RWPE2 (cell line): Measurements from ENCODE around the gene SMAD3.

Experiments
- ATAC-seq: fragments of 200-7000 bp; cut with Tn5 transposase; 3 replicates; pipeline ENCODE4 v1.9.1; 2021; ENCODE audit warnings: low read depth
- DNase-seq: peaks from one replicate; pipeline ENCODE4 v3.0.0-alpha.2; 2020; ENCODE audit warnings: low spot score
- H3K27ac ChIP-seq: fragments of 450-650 bp; 2 replicates; pipeline ENCODE4 v1.5.1; 2017; ENCODE audit warnings: mild to moderate bottlenecking; ENCODE audit not compliant: poor library complexity, severe bottlenecking
- H3K27me3 ChIP-seq: fragments of 250-450 bp; sonication (Bioruptor Pico); 2 replicates; pipeline ENCODE4 v1.5.1; 2021; ENCODE audit warnings: mild to moderate bottlenecking, moderate library complexity; ENCODE audit not compliant: insufficient read depth, poor library complexity, severe bottlenecking
- H3K36me3 ChIP-seq: fragments of 250-450 bp; sonication (Bioruptor Pico); 2 replicates; pipeline ENCODE4 v1.5.1; 2020; ENCODE audit warnings: low read depth, mild to moderate bottlenecking, moderate library complexity
- H3K4me1 ChIP-seq: fragments of 250-450 bp; sonication (Bioruptor Pico); 2 replicates; pipeline ENCODE4 v1.5.1; 2021; ENCODE audit warnings: mild to moderate bottlenecking, moderate library complexity; ENCODE audit not compliant: insufficient read depth, poor library complexity, severe bottlenecking
- H3K4me3 ChIP-seq: fragments of 250-450 bp; sonication (Bioruptor Pico); 2 replicates; pipeline ENCODE4 v1.5.1; 2021; ENCODE audit warnings: mild to moderate bottlenecking, moderate library complexity; ENCODE audit not compliant: severe bottlenecking
- H3K9me3 ChIP-seq: fragments of 250-450 bp; sonication (Bioruptor Pico); 2 replicates; pipeline ENCODE4 v1.5.1; 2021; ENCODE audit warnings: mild to moderate bottlenecking, moderate library complexity; ENCODE audit not compliant: severe bottlenecking
- TF ChIP-seq, protein P1 (sequence below): fragments of 450-650 bp; IDR thresholded peaks from one replicate; pipeline ENCODE4 v1.5.1; 2017; ENCODE audit warnings: mild to moderate bottlenecking, moderate library complexity; ENCODE audit not compliant: poor library complexity, severe bottlenecking

The SMAD3 gene

DNA sequence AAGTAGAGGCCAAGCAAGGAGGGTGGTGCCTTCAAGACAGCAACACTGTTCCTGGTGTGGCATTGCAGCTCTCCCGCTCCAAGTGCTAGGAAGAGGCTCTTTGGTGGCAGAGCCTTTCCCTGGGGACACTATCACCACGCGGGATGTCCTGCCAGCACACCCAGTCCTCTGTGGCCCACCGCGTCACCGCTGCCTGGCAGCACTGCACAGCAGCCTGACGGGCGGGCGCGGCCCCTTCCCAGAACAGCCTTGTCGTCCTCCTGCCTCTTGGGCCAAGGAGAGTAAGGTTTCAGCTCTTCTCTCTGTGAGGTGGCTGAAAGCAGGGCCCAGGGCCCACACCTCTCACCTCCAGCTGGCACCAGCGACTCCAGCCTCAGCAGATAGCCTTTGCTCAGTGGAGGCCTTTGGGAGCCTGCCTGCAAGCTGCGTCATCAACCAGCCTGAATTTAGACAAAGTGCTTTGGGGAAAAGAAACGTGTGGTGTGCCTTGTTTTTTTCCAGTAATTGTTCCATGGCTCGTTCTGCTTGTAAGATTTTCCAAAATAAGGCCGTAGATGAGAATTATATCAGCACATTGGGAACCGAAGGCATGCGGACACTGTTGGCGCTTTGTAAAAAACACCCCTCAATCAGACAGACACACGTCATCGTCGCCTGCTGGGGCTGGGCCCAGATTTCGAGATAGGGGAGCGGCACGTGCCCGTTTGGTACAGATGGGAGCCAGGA, 124.1 kb downstream of the SMAD3 start:
- no peaks in the 10 kb centered on the region for H3K4me1 ChIP-seq
- H3K27me3 ChIP-seq = no peaks in the 10 kb centered on the region
- H3K27ac ChIP-seq = no peak overlapping the region
- DNase-seq = no peak
- no peak overlapping the region for H3K4me3 ChIP-seq
- no peaks in the 10 kb centered on the region for H3K9me3 ChIP-seq
- TF ChIP-seq, protein P1, sequence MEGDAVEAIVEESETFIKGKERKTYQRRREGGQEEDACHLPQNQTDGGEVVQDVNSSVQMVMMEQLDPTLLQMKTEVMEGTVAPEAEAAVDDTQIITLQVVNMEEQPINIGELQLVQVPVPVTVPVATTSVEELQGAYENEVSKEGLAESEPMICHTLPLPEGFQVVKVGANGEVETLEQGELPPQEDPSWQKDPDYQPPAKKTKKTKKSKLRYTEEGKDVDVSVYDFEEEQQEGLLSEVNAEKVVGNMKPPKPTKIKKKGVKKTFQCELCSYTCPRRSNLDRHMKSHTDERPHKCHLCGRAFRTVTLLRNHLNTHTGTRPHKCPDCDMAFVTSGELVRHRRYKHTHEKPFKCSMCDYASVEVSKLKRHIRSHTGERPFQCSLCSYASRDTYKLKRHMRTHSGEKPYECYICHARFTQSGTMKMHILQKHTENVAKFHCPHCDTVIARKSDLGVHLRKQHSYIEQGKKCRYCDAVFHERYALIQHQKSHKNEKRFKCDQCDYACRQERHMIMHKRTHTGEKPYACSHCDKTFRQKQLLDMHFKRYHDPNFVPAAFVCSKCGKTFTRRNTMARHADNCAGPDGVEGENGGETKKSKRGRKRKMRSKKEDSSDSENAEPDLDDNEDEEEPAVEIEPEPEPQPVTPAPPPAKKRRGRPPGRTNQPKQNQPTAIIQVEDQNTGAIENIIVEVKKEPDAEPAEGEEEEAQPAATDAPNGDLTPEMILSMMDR = no peak
- ATAC-seq = no peak
- peaks cover 84% of the 10 kb centered on the region for H3K36me3 ChIP-seq

DNA sequence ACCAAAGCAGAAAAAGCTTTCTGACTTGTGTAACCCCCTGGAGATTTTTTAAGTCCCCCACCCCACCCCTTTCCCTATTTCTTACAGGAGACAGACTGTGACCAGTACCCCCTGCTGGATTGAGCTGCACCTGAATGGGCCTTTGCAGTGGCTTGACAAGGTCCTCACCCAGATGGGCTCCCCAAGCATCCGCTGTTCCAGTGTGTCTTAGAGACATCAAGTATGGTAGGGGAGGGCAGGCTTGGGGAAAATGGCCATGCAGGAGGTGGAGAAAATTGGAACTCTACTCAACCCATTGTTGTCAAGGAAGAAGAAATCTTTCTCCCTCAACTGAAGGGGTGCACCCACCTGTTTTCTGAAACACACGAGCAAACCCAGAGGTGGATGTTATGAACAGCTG, 124.9 kb downstream of the SMAD3 start:
- ATAC-seq (no peak), DNase-seq (no peak)
- H3K27me3 ChIP-seq = no peaks in the 10 kb centered on the region
- H3K9me3 ChIP-seq = no peaks in the 10 kb centered on the region
- peaks cover 75% of the 10 kb centered on the region for H3K36me3 ChIP-seq
- H3K4me1 ChIP-seq = no peaks in the 10 kb centered on the region
- TF ChIP-seq, protein P1 = no peak
- no peak overlapping the region for H3K27ac ChIP-seq
- H3K4me3 ChIP-seq = no peak overlapping the region

DNA sequence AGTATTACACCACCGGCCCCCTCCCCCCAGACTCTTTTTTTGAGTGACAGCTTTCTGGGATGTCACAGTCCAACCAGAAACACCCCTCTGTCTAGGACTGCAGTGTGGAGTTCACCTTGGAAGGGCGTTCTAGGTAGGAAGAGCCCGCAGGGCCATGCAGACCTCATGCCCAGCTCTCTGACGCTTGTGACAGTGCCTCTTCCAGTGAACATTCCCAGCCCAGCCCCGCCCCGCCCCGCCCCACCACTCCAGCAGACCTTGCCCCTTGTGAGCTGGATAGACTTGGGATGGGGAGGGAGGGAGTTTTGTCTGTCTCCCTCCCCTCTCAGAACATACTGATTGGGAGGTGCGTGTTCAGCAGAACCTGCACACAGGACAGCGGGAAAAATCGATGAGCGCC, 125.4 kb downstream of the SMAD3 start:
- H3K27ac ChIP-seq = peak overlapping the region; percentile 3

DNA sequence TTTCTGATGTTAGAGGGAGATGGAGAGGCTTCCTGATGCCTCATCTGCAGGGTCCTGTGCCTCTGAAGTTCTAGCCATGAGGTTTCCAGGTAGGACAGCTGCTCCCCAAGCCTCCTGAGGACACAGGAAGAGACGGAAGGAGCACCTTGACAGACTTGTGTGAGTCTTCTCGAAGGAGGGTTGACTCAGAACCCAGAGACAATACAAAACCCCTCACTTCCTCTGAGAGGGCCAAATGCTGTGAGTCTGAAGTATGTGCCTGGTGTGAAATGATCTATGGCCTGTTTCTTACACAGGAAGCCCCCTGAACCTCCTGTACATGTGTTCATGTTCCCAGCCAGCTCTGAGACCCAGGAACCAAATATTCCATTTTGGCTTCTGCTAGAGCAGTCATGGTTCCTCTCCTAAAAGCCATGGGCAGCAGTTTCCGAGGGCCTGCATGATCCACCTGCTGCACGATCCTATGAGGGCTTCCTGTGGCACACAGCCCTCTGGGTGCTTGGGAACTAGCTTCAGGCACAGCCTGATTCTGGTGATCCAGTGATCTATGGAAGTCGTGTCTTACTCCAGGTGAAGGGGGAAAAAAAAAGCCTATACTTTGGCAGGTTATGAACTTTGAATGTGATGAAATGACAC, 126.9 kb downstream of the SMAD3 start:
- TF ChIP-seq, protein P1 = no peak
- no peak for DNase-seq
- peaks cover 59% of the 10 kb centered on the region for H3K36me3 ChIP-seq

More for the DNA sequence above, 125.4 kb downstream of the SMAD3 start:
- no peaks in the 10 kb centered on the region for H3K4me1 ChIP-seq
- DNase-seq = no peak
- H3K36me3 ChIP-seq = peaks cover 74% of the 10 kb centered on the region
- no peak for ATAC-seq
- no peak overlapping the region for H3K4me3 ChIP-seq
- TF ChIP-seq, protein P1 = no peak
- H3K9me3 ChIP-seq = no peaks in the 10 kb centered on the region
- no peaks in the 10 kb centered on the region for H3K27me3 ChIP-seq

More for the DNA sequence above, 126.9 kb downstream of the SMAD3 start:
- no peak for ATAC-seq
- no peak overlapping the region for H3K4me3 ChIP-seq
- H3K27me3 ChIP-seq = no peaks in the 10 kb centered on the region
- H3K9me3 ChIP-seq = no peaks in the 10 kb centered on the region
- H3K4me1 ChIP-seq = no peaks in the 10 kb centered on the region
- peak overlapping the region; percentile 3 for H3K27ac ChIP-seq
